GM12801 (cell line): ENCODE measurements around the gene ARHGEF19.

Experiments used
- CTCF ChIP-seq: IDR thresholded peaks from one replicate; pipeline ENCODE4 v1.5.1; 2011; ENCODE audit warnings: control low read depth; ENCODE audit not compliant: insufficient read length; ENCODE audit errors: extremely low read depth

ARHGEF19 gene

DNA sequence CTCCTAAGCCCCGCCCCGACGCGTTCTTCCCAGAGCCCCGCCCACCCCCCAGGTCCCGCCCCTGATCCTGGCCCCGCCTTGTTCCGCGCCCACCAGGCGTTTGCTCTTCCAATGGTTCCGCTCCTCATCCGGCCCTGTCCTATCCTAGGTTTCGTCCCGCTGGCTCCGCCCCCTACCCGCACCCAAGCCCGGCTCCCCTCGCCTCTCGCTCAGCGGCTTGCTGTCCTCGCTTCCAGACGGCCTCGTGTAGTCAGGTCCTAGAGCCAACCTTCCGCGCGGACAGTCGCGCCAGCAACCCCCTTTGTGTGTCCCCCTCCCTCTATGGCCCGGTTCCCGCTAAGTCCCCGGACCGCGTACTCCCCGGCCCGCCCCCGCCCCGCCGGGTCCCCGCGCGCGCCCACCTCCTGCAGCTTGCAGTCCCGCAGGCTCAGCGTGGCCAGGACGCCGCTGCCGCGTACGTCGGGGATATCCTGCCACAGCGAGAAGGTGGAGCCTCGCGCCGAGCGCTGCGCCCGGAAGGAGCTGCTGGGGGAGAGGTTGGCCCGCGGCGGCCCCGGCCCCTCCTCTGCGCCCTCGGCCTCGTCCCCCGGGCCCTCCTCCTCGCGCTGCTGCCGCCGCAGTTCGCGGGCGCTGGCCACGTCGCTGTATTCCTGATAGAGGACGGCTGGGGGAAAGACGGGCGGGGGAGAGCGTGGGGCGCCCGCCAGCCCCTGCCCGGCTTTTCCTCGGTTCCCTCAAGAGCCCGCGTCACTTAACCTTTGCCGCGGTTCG, 5.7 kb downstream of the ARHGEF19 start:
- TF ChIP-seq CTCF = no peak

DNA sequence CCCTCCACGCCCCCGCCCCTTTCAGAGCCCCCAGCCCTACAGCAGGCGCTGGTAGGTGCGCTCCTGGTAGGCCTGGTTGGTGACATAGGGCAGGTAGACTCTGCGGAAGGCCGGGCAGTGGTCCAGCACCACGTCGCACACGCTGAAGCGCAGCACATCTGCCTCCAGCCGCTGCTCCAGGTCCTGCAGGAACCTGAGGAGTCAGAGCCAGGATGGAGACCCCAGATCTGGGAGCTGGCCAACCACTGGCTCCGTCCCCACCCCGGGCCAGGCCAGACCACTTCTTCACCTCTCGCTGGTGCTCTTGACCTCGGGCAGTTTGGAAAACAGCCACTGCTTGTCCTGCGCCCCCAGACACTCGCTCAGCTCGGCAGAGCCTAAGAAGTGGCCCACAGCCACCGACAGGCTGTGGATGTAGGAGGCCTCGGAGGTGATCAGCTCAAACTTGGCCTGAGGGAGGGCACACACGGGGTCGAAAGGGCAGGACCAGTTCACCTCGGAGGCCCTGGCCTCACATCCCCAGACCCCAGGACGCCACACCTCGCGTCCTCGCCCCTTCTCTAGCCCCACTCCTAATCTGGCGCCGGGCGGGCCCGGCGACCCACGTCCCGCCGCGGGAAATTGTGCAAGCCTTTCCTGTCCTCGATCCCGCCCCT, 6.4 kb downstream of the ARHGEF19 start:
- TF ChIP-seq CTCF = no peak

DNA sequence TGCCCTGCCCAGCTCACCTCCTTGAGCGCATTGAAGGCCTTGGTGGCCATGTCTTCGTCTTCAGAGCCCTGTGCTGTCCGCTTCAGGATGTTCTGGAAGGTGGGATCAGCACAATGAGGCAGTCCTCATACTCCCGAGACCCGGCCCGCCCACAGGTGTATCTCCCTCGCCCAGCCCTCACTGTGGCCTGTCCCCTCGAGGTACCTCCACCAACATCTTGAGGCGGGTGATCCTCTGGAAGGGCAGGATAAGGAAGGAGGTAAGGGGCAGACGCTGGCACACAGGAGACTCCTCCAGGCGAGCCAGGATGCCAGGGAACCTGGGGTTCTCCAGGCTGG, 7.1 kb downstream of the ARHGEF19 start:
- TF ChIP-seq CTCF = no peak

DNA sequence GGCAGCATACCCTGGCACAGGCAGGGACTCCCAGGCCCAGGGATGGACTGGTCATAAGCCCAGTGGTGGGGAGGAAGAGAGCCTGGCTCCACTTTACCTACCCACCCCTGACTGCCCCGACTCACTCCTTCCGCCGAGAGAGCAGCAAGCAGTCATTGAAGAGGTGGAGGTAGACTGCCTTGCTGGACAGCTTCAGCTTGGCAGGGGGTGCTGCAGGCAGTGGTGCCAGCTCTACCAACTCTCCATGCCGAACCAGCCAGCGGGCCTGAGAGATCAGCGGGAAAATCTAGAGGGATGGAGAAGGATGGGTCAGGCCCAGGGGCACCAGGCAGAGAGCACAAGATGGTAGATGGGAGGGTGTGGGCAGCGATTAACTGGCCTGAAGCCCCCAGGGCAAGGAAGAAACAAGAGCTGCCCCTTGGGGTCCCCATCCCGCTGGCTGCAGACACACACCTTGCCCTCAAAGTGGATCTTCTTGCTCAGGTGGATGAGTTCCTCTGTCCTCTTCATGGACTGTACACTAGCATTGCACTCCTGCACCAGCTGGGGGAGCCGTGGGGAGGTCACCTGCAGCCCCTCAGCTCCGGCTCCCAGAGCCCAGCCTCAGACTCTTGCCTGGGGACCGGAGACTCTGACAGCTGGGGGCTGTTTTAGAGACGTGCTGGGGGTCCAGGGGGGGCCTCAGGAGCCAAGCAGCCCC, 7.7 kb downstream of the ARHGEF19 start:
- no peak for TF ChIP-seq CTCF

DNA sequence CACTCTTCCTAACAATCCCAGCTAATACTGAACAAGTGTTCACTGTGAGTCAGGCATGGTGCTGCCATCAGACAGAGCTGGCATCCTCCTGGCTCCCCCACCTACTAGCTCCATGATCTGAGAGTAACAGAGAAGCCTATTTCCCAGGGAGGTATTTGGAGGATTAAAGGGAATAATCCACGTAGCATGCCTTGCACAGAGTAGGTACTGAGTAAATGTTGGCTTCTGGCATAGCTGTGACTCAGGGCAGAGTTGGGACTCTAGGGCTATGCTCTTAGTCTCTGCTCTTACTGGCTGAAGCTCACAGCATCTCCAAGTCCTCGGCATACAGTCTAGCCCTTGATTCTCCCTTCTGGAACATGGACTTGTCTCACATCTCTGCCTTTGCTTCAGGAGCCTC, 8.2 kb downstream of the ARHGEF19 start:
- TF ChIP-seq CTCF = no peak

DNA sequence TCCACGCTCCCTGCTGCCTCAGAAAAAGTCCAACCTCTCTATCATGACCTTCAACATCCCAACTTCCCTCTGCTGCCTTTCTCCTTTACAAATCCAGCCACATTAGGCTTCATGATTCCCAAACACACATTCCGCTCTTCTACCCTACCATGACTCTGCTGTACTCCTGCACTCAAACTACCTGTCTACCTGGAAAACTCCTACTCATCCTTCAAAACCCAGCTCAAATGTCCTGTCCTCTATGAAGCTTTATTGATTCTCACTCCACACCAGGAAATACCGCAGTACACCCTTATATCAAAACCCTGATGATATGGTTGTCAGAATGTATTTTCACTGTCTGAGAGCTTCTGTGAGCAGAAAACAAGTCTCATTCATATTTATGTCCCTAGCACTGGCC, 8.9 kb downstream of the ARHGEF19 start:
- no peak for TF ChIP-seq CTCF
